Mesenchymal stem cell (in vitro differentiated cells and primary cell): ENCODE results near the gene TUBA3C.

ENCODE experiments used
- DNase-seq: peaks from one replicate; pipeline ENCODE4 v3.0.0-alpha.2; 2013
- H2AFZ ChIP-seq: one replicate; pipeline ENCODE4 v1.6.1; 2013; ENCODE audit warnings: low read depth, mild to moderate bottlenecking, control low read depth, inconsistent platforms, low read length, moderate library complexity
- H2AK5ac ChIP-seq: 2 replicates; pipeline ENCODE4 v1.6.1; 2013; ENCODE audit warnings: low read length, moderate library complexity, mild to moderate bottlenecking, inconsistent platforms; ENCODE audit not compliant: severe bottlenecking
- H2BK120ac ChIP-seq: one replicate; pipeline ENCODE4 v1.6.1; 2013; ENCODE audit warnings: low read depth, mild to moderate bottlenecking, inconsistent platforms, low read length, moderate library complexity
- H2BK12ac ChIP-seq, 2 experiments: one replicate each; pipeline ENCODE4 v1.6.1; 2013; ENCODE audit warnings: inconsistent platforms in 2 of 2, low read length in 2 of 2, mild to moderate bottlenecking in 2 of 2, moderate library complexity in 2 of 2, control low read depth in 1 of 2
- H2BK15ac ChIP-seq: one replicate; pipeline ENCODE4 v1.6.1; 2013; ENCODE audit warnings: mild to moderate bottlenecking, low read depth, inconsistent platforms; ENCODE audit not compliant: poor library complexity, severe bottlenecking
- H2BK5ac ChIP-seq: 2 replicates; pipeline ENCODE4 v1.6.1; 2013; ENCODE audit warnings: low read depth, mild to moderate bottlenecking, low read length, control low read depth, inconsistent platforms; ENCODE audit not compliant: poor library complexity, severe bottlenecking
- H3K14ac ChIP-seq, 2 experiments: one replicate each; pipeline ENCODE4 v1.6.1; 2013; ENCODE audit warnings: inconsistent platforms in 2 of 2, low read length in 2 of 2, control low read depth in 1 of 2, mild to moderate bottlenecking in 1 of 2, moderate library complexity in 1 of 2
- H3K18ac ChIP-seq, 2 experiments: one replicate each; pipeline ENCODE4 v1.6.1; 2013; ENCODE audit warnings: inconsistent platforms in 2 of 2, low read length in 2 of 2, control low read depth in 1 of 2, low read depth in 1 of 2, mild to moderate bottlenecking in 1 of 2
- H3K23ac ChIP-seq, 2 experiments: one replicate each; pipeline ENCODE4 v1.6.1; 2013; ENCODE audit warnings: inconsistent platforms in 2 of 2, low read length in 2 of 2, mild to moderate bottlenecking in 2 of 2, moderate library complexity in 2 of 2, control low read depth in 1 of 2
- H3K27ac ChIP-seq: 2 replicates; pipeline ENCODE4 v1.5.1; 2013; ENCODE audit warnings: mild to moderate bottlenecking, moderate library complexity, low read length, control low read depth, inconsistent platforms; ENCODE audit not compliant: poor library complexity, severe bottlenecking
- H3K27me3 ChIP-seq, 2 experiments: 2 replicates each; pipeline versions ENCODE4 v1.6.1 to v1.7.0; 2013; ENCODE audit warnings: low read length in 2 of 2, mild to moderate bottlenecking in 2 of 2, moderate library complexity in 2 of 2, control low read depth in 1 of 2, inconsistent platforms in 1 of 2; ENCODE audit not compliant: control insufficient read depth in 1 of 2, insufficient read depth in 1 of 2
- H3K36me3 ChIP-seq, 2 experiments: 2 replicates each; pipeline versions ENCODE4 v1.6.1 to v1.7.0; 2013; ENCODE audit warnings: low read length in 2 of 2, control low read depth in 1 of 2, inconsistent platforms in 1 of 2, low read depth in 1 of 2, mild to moderate bottlenecking in 1 of 2; ENCODE audit not compliant: insufficient read depth in 2 of 2, control insufficient read depth in 1 of 2
- H3K4ac ChIP-seq, 2 experiments: one replicate each; pipeline ENCODE4 v1.6.1; 2013; ENCODE audit warnings: inconsistent platforms in 2 of 2, low read length in 2 of 2, mild to moderate bottlenecking in 2 of 2, moderate library complexity in 2 of 2, control low read depth in 1 of 2, low read depth in 1 of 2
- H3K4me1 ChIP-seq: 2 replicates; pipeline ENCODE4 v1.6.1; 2013; ENCODE audit warnings: low read depth, low read length, control low read depth; ENCODE audit not compliant: control insufficient read depth, insufficient read depth
- H3K4me2 ChIP-seq: 2 replicates; pipeline ENCODE4 v1.6.1; 2013; ENCODE audit warnings: low read length, mild to moderate bottlenecking, inconsistent platforms; ENCODE audit not compliant: poor library complexity, severe bottlenecking
- H3K4me3 ChIP-seq, 2 experiments: 2 replicates each; pipeline versions ENCODE4 v1.5.1 to v1.7.0; 2013; ENCODE audit warnings: low read length in 2 of 2, mild to moderate bottlenecking in 2 of 2, control low read depth in 1 of 2, low read depth in 1 of 2; ENCODE audit not compliant: insufficient read depth in 1 of 2
- H3K79me1 ChIP-seq: replicated peaks from 2 replicates; pipeline ENCODE4 v1.6.1; 2013; ENCODE audit warnings: mild to moderate bottlenecking, control low read depth, low read length, inconsistent platforms; ENCODE audit not compliant: poor library complexity, severe bottlenecking
- H3K9ac ChIP-seq: 2 replicates; pipeline ENCODE4 v1.7.0; 2013; ENCODE audit warnings: mild to moderate bottlenecking, low read length, moderate library complexity
- H3K9me3 ChIP-seq: 2 replicates; pipeline ENCODE4 v1.7.0; 2013; ENCODE audit warnings: mild to moderate bottlenecking, low read length; ENCODE audit not compliant: control insufficient read depth
- H4K8ac ChIP-seq: one replicate; pipeline ENCODE4 v1.6.1; 2013; ENCODE audit warnings: inconsistent platforms, mild to moderate bottlenecking, low read length, moderate library complexity
- H4K91ac ChIP-seq: one replicate; pipeline ENCODE4 v1.6.1; 2013; ENCODE audit warnings: mild to moderate bottlenecking, low read length, inconsistent platforms
- WGBS: methylation state at CpG from one replicate; pipeline ENCODE4 v1.1.7; 2013; ENCODE audit warnings: mixed read lengths; 5-methylcytosine and 5-hydroxymethylcytosine counted together

TUBA3C gene

GRCh38 chr13:19172007-19172646 lies 9.5 kb downstream of the TUBA3C start:
- Histone ChIP-seq H2BK15ac (no peak overlapping the region), H2BK12ac (no peak overlapping the region), H3K4me3 (no peak overlapping the region), H4K8ac (no peak overlapping the region), H2AK5ac (no peak overlapping the region), H3K18ac (no peak overlapping the region), H3K23ac (no peak overlapping the region), H4K91ac (no peak overlapping the region), H3K4me1 (no peaks in the 10 kb centered on the region), H3K14ac (no peak overlapping the region), H3K9ac (no peak overlapping the region), H3K9me3 (no peaks in the 10 kb centered on the region), H2BK120ac (no peak overlapping the region), H3K4me2 (no peak overlapping the region), H3K36me3 (no peaks in the 10 kb centered on the region), H3K79me1 (no peaks in the 10 kb centered on the region), H2AFZ (no peak overlapping the region), H3K4ac (no peak overlapping the region), H3K27me3 (no peaks in the 10 kb centered on the region), H3K27ac (no peak overlapping the region), H2BK5ac (no peak overlapping the region)
- no peak for DNase-seq
- 47% methylated on average over 9 of the region's 9 CpGs for WGBS

DNA sequence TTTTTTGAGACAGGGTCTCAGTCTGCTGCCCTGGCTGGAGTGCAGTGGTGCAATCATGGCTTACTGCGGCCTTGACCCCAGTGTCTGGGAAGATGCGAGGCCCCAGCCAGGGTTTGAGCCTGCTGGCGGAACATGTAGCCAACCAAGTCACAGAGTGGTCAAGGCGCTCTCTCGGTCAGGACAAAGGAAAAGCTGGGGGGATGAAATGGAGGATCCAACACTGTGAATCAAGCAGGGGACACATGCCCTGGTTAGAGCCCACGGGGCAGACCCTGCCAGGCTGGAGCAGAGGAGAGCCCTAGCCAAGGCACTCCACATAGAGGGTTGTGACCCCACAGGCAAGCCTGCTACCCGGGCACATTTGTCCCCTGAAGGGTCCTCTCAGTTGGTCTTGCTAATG lies 10.1 kb downstream of the TUBA3C start:
- H3K9me3 ChIP-seq: no peaks in the 10 kb centered on the region
- H3K4me2 ChIP-seq: no peak overlapping the region
- no peak overlapping the region for H2BK12ac ChIP-seq
- no peak overlapping the region for H3K9ac ChIP-seq
- no peak overlapping the region for H3K4ac ChIP-seq
- no peak overlapping the region for H3K27ac ChIP-seq
- H4K91ac ChIP-seq: no peak overlapping the region
- WGBS: 85% methylated on average over 7 of the region's 7 CpGs
- no peak overlapping the region for H3K14ac ChIP-seq
- no peak for DNase-seq
- no peak overlapping the region for H3K4me3 ChIP-seq
- no peak overlapping the region for H4K8ac ChIP-seq
- H2BK5ac ChIP-seq: no peak overlapping the region
- no peak overlapping the region for H2AK5ac ChIP-seq
- no peaks in the 10 kb centered on the region for H3K79me1 ChIP-seq
- no peak overlapping the region for H2BK120ac ChIP-seq
- H3K4me1 ChIP-seq: no peaks in the 10 kb centered on the region
- H3K18ac ChIP-seq: no peak overlapping the region
- no peak overlapping the region for H3K23ac ChIP-seq
- H3K27me3 ChIP-seq: no peaks in the 10 kb centered on the region
- no peak overlapping the region for H2BK15ac ChIP-seq
- H3K36me3 ChIP-seq: no peaks in the 10 kb centered on the region
- no peak overlapping the region for H2AFZ ChIP-seq

DNA sequence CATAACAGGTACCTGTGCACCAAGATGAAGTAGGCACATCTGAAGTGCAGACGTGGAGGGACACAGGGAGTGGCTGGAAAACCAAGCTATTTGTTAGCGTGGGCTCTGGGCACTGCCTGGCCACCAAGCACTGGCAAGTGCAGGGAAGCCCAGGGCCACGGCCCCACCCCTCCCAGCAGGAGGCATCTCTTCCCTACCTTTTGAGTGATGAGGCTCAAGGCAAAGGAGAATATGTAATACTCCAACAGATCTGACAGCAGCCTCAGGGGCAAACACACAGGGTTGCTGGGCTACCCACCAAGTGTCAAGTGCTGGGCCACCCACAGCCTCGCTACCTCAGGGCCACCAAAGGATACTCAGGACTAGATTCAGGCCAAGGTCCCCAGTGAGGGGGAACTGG lies 11.6 kb downstream of the TUBA3C start:
- DNase-seq: no peak
- no peak overlapping the region for H2BK15ac ChIP-seq
- no peak overlapping the region for H2BK120ac ChIP-seq
- WGBS: 52% methylated on average over 3 of the region's 4 CpGs
- no peak overlapping the region for H2AFZ ChIP-seq
- no peak overlapping the region for H3K18ac ChIP-seq
- H3K4me3 ChIP-seq: no peak overlapping the region
- H4K8ac ChIP-seq: no peak overlapping the region
- H3K14ac ChIP-seq: no peak overlapping the region
- H3K27ac ChIP-seq: no peak overlapping the region
- H3K4me2 ChIP-seq: no peak overlapping the region
- H3K23ac ChIP-seq: no peak overlapping the region
- H2AK5ac ChIP-seq: no peak overlapping the region
- no peak overlapping the region for H2BK12ac ChIP-seq
- no peak overlapping the region for H2BK5ac ChIP-seq
- H3K9ac ChIP-seq: no peak overlapping the region
- no peaks in the 10 kb centered on the region for H3K4me1 ChIP-seq
- H3K9me3 ChIP-seq: no peaks in the 10 kb centered on the region
- H3K4ac ChIP-seq: no peak overlapping the region
- no peaks in the 10 kb centered on the region for H3K36me3 ChIP-seq
- H3K79me1 ChIP-seq: no peaks in the 10 kb centered on the region
- no peaks in the 10 kb centered on the region for H3K27me3 ChIP-seq
- no peak overlapping the region for H4K91ac ChIP-seq

DNA sequence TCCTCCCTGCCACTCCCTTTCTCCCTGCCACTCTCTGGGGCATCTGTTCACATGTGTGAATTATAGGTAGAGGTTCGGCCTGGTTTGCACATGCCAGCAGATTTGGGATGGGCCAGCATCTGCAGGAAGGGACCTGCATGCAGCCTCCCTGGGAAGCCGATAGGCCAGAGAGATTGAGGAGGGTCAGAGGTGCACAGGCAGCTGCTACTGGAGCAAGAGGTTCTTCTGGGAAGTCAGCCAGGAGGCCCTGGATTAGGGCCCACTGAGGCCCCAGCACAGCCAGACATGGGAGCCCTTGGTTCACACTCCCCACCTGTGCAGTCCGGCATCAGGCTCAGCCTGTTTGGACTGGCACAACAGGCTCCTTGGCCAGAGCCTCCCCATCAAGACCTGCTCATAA lies 12.1 kb downstream of the TUBA3C start:
- H3K27ac ChIP-seq: no peak overlapping the region
- 80% methylated on average over 3 of the region's 3 CpGs for WGBS
- H3K4ac ChIP-seq: no peak overlapping the region
- H4K8ac ChIP-seq: no peak overlapping the region
- no peak overlapping the region for H3K4me2 ChIP-seq
- H2BK120ac ChIP-seq: no peak overlapping the region
- H3K4me3 ChIP-seq: no peak overlapping the region
- H3K36me3 ChIP-seq: no peaks in the 10 kb centered on the region
- H2BK12ac ChIP-seq: no peak overlapping the region
- H3K18ac ChIP-seq: no peak overlapping the region
- H2AK5ac ChIP-seq: no peak overlapping the region
- no peaks in the 10 kb centered on the region for H3K27me3 ChIP-seq
- DNase-seq: no peak
- no peaks in the 10 kb centered on the region for H3K4me1 ChIP-seq
- H3K9me3 ChIP-seq: no peaks in the 10 kb centered on the region
- H3K14ac ChIP-seq: no peak overlapping the region
- H3K23ac ChIP-seq: no peak overlapping the region
- no peak overlapping the region for H2BK5ac ChIP-seq
- H4K91ac ChIP-seq: no peak overlapping the region
- H3K79me1 ChIP-seq: no peaks in the 10 kb centered on the region
- no peak overlapping the region for H3K9ac ChIP-seq
- H2AFZ ChIP-seq: no peak overlapping the region
- H2BK15ac ChIP-seq: no peak overlapping the region
